ENCODE data around the gene CACNA1A. TPM values are rescaled to one million over a fixed set of nuclear protein-coding genes. Genes with fewer than 3 reads are reported as not detected.
"Not testable (repeated sequence)": the region's sequence is repeated elsewhere in the genome, so short reads cannot be mapped to it uniquely, and the experiment has no call there.

CACNA1A gene
- total RNA-seq, 1 donor: 1.4 TPM

DNA sequence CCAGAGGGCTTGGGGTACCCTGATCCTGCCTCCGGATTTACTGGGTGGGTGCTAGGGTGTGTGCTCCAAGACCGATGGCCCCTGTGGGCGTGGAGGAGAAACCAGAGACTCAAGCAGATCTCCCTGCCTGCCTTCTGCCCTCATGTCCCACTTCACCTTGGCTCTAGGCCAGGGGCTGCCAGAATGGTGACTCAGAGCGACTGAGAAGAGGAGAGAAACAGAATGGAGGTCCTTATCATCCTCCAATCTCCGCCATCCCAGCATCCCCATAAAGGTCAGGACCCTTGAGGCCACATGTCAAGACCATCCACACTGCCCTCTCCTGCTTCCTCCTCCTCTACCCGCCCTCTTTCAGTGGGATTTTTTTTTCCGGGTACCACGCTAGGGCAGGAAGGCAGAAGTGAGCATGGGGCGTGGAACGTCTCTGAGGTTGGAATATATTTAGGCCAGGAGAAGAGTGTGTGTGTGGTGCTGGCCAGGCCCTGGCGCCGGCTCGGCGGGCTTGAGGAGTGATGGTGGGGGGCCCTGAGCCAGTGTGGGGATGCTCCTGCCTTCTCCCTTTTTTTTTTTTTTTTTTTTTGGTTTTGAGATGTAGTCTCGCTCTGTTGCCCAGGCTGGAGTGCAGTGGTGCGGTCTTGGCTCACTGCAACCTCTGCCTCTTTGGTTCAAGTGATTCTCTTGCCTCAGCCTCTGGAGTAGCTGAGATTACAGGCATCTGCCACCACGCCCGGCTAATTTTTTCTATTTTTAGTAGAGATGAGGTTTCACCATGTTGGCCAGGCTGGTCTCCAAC, 333.7 kb downstream of the CACNA1A start:
- Histone ChIP-seq H3K9me3 (ENCODE audit: low read depth, low read length) (no peaks in the 10 kb centered on the region), H2AFZ (ENCODE audit: low read length) (peak overlapping the region; percentile 85), H3K4me3 (ENCODE audit: insufficient read depth, low read length) (no peak overlapping the region), H3K27me3 (ENCODE audit: insufficient read depth, low read length) (no peaks in the 10 kb centered on the region), H3K4me1 (ENCODE audit: insufficient read depth, low read length) (peaks cover 39% of the 10 kb centered on the region), H3K79me2 (ENCODE audit: insufficient read depth, low read length) (no peaks in the 10 kb centered on the region), H3K4me2 (ENCODE audit: insufficient read depth, low read length) (peak overlapping the region; percentile 46), H3K27ac (ENCODE audit: low read depth, low read length) (peak overlapping the region; percentile 74), H3K36me3 (ENCODE audit: insufficient read depth, low read length) (no peaks in the 10 kb centered on the region), H4K20me1 (ENCODE audit: insufficient read depth, low read length) (no peaks in the 10 kb centered on the region)
- TF ChIP-seq, protein P1, sequence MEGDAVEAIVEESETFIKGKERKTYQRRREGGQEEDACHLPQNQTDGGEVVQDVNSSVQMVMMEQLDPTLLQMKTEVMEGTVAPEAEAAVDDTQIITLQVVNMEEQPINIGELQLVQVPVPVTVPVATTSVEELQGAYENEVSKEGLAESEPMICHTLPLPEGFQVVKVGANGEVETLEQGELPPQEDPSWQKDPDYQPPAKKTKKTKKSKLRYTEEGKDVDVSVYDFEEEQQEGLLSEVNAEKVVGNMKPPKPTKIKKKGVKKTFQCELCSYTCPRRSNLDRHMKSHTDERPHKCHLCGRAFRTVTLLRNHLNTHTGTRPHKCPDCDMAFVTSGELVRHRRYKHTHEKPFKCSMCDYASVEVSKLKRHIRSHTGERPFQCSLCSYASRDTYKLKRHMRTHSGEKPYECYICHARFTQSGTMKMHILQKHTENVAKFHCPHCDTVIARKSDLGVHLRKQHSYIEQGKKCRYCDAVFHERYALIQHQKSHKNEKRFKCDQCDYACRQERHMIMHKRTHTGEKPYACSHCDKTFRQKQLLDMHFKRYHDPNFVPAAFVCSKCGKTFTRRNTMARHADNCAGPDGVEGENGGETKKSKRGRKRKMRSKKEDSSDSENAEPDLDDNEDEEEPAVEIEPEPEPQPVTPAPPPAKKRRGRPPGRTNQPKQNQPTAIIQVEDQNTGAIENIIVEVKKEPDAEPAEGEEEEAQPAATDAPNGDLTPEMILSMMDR (IDR thresholded peaks at IDR 0.05; ENCODE audit: extremely low read depth, low read depth, low read length): no peak
- DNase-seq (ENCODE audit: insufficient read length, low spot score, missing footprints): peak; percentile 92

DNA sequence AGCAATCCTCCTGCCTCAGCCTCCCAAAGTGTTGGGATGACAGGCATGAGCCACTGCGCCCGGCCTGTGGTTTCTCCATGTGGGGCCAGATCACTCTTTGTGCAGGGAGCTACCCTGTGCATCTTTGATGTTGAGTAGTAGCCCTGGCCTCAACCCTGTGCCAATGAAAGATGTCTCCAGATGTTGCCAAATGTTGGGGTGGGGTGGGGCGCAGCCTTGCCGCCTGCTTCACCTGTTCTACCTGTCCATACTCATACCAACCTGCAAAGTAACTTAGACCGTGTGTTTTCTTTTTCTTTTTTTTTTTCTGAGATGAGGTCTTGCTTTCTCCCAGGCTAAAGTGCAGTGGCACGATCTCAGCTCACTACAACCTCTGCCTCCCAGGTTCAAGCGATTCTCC, 335.1 kb downstream of the CACNA1A start:
- TF ChIP-seq, protein P1 (IDR thresholded peaks at IDR 0.05; ENCODE audit: extremely low read depth, low read depth, low read length): no peak
- Histone ChIP-seq H3K27me3 (ENCODE audit: insufficient read depth, low read length) (no peaks in the 10 kb centered on the region), H3K36me3 (ENCODE audit: insufficient read depth, low read length) (no peaks in the 10 kb centered on the region), H4K20me1 (ENCODE audit: insufficient read depth, low read length) (no peaks in the 10 kb centered on the region), H3K4me3 (ENCODE audit: insufficient read depth, low read length) (no peak overlapping the region), H2AFZ (ENCODE audit: low read length) (no peak overlapping the region), H3K9me3 (ENCODE audit: low read depth, low read length) (no peaks in the 10 kb centered on the region), H3K27ac (ENCODE audit: low read depth, low read length) (no peak overlapping the region), H3K4me2 (ENCODE audit: insufficient read depth, low read length) (no peak overlapping the region), H3K79me2 (ENCODE audit: insufficient read depth, low read length) (no peaks in the 10 kb centered on the region), H3K4me1 (ENCODE audit: insufficient read depth, low read length) (peaks cover 43% of the 10 kb centered on the region)
- no peak for DNase-seq (ENCODE audit: insufficient read length, low spot score, missing footprints)

DNA sequence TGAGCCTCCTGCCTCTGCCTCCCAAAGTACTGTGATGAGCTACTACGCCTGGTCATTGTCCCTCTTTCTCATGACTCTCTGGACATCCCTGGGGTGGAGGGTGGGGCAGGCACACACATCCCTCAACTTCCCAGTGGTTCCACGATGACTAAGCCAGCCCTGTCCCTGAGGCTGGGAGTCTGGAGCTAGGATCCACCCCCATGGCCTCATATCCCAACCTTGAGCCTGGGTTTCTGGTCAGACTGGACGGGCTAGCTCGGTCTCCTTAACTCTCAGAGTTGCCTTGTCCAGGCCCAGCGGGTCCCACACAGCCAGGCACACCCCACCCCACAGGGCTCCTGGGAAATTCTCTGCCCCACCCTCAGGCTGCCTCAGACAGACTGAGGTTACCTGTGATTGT, 336.5 kb downstream of the CACNA1A start:
- Histone ChIP-seq H3K4me3 (ENCODE audit: insufficient read depth, low read length) (no peak overlapping the region), H3K4me2 (ENCODE audit: insufficient read depth, low read length) (no peak overlapping the region), H3K36me3 (ENCODE audit: insufficient read depth, low read length) (no peaks in the 10 kb centered on the region), H3K4me1 (ENCODE audit: insufficient read depth, low read length) (peaks cover 50% of the 10 kb centered on the region), H3K27ac (ENCODE audit: low read depth, low read length) (peak overlapping the region; percentile 58), H3K9me3 (ENCODE audit: low read depth, low read length) (no peaks in the 10 kb centered on the region), H3K79me2 (ENCODE audit: insufficient read depth, low read length) (no peaks in the 10 kb centered on the region), H2AFZ (ENCODE audit: low read length) (peak overlapping the region; percentile 29), H3K27me3 (ENCODE audit: insufficient read depth, low read length) (no peaks in the 10 kb centered on the region), H4K20me1 (ENCODE audit: insufficient read depth, low read length) (no peaks in the 10 kb centered on the region)
- TF ChIP-seq, protein P1 (IDR thresholded peaks at IDR 0.05; ENCODE audit: extremely low read depth, low read depth, low read length): no peak
- DNase-seq (ENCODE audit: insufficient read length, low spot score, missing footprints): peak; percentile 97

DNA sequence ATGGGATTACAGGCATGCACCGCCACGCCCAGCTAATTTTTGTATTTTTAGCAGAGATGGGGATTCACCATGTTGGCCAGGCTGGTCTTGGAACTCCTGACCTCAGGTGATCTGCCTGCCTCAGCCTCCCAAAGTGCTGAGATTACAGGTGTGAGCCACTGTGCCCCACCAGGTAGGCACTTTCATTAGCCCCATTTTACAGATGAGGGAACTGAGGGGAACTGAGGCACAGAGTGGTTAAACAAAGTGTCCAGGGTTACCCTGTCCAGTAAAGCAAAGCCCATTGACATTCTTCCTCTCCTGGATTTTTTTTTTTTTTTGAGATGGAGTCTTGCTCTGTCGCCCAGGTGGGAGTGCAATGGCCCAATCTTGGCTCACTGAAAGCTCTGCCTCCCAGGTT, 340.1 kb downstream of the CACNA1A start:
- H3K79me2 ChIP-seq (ENCODE audit: insufficient read depth, low read length); H3K4me2 ChIP-seq (ENCODE audit: insufficient read depth, low read length); H3K27ac ChIP-seq (ENCODE audit: low read depth, low read length); DNase-seq (ENCODE audit: insufficient read length, low spot score, missing footprints); H3K4me3 ChIP-seq (ENCODE audit: insufficient read depth, low read length); H3K27me3 ChIP-seq (ENCODE audit: insufficient read depth, low read length); H2AFZ ChIP-seq (ENCODE audit: low read length); H3K36me3 ChIP-seq (ENCODE audit: insufficient read depth, low read length); H4K20me1 ChIP-seq (ENCODE audit: insufficient read depth, low read length); H3K9me3 ChIP-seq (ENCODE audit: low read depth, low read length): not testable (repeated sequence)
- H3K4me1 ChIP-seq (ENCODE audit: insufficient read depth, low read length): peaks cover 58% of the 10 kb centered on the region
